GM19238 (cell line): Measurements from ENCODE around the gene MDGA2.
"Not testable (repeated sequence)": the region's sequence is repeated elsewhere in the genome, so short reads cannot be mapped to it uniquely, and the experiment has no call there.

Experiments used
- DNase-seq: peaks from one replicate; pipeline ENCODE4 v3.0.0; 2011; ENCODE audit warnings: low spot score; ENCODE audit not compliant: insufficient read length

MDGA2 gene

GRCh38 chr14:47246367-47246766 is 429.0 kb downstream of the MDGA2 start:
- no peak for DNase-seq

GRCh38 chr14:47242579-47242978 is 432.8 kb downstream of the MDGA2 start:
- not testable (repeated sequence) for DNase-seq

- DNase-seq = no peak
Observed at GRCh38 chr14:47240748-47241437, 434.5 kb downstream of the MDGA2 start.

GRCh38 chr14:47235619-47236018 is 439.8 kb downstream of the MDGA2 start:
- no peak for DNase-seq

GRCh38 chr14:47226877-47227520 is 448.4 kb downstream of the MDGA2 start:
- no peak for DNase-seq

- no peak for DNase-seq
Observed at GRCh38 chr14:47223656-47224055, 451.7 kb downstream of the MDGA2 start.

GRCh38 chr14:47220096-47220495 is 455.3 kb downstream of the MDGA2 start:
- DNase-seq = no peak

GRCh38 chr14:47211263-47211662 is 464.1 kb downstream of the MDGA2 start:
- DNase-seq = no peak

- no peak for DNase-seq
Observed at GRCh38 chr14:47210099-47210498, 465.3 kb downstream of the MDGA2 start.

GRCh38 chr14:47208434-47208833 is 467.0 kb downstream of the MDGA2 start:
- no peak for DNase-seq

- no peak for DNase-seq
Observed at GRCh38 chr14:47207617-47208016, 467.8 kb downstream of the MDGA2 start.

- no peak for DNase-seq
Observed at GRCh38 chr14:47200740-47201139, 474.7 kb downstream of the MDGA2 start.

- no peak for DNase-seq
Observed at GRCh38 chr14:47195582-47195981, 479.8 kb downstream of the MDGA2 start.

- DNase-seq = no peak
Observed at GRCh38 chr14:47194055-47194454, 481.4 kb downstream of the MDGA2 start.

GRCh38 chr14:47192203-47192602 is 483.2 kb downstream of the MDGA2 start:
- not testable (repeated sequence) for DNase-seq

- no peak for DNase-seq
Observed at GRCh38 chr14:47191700-47192099, 483.7 kb downstream of the MDGA2 start.

GRCh38 chr14:47189911-47190484 is 485.4 kb downstream of the MDGA2 start:
- no peak for DNase-seq

GRCh38 chr14:47186486-47186885 is 488.9 kb downstream of the MDGA2 start:
- no peak for DNase-seq

- no peak for DNase-seq
Observed at GRCh38 chr14:47179906-47180305, 495.5 kb downstream of the MDGA2 start.

- not testable (repeated sequence) for DNase-seq
Observed at GRCh38 chr14:47171896-47172295, 503.5 kb downstream of the MDGA2 start.

- no peak for DNase-seq
Observed at GRCh38 chr14:47167402-47167801, 508.0 kb downstream of the MDGA2 start.

GRCh38 chr14:47155395-47155794 is 520.0 kb downstream of the MDGA2 start:
- DNase-seq = no peak
